Liver (tissue), 9 donors: ENCODE measurements around the gene ZNF597. TPM values are rescaled to one million over a fixed set of nuclear protein-coding genes. Genes with fewer than 3 reads are reported as not detected.

ENCODE experiments used
- DNase-seq: peaks from one replicate; pipeline ENCODE4 v3.0.0-alpha.2; 2017; ENCODE audit warnings: low spot score
- H3K27ac ChIP-seq, 2 donors: one replicate each; pipeline ENCODE4 v1.7.0; 2013; ENCODE audit warnings: inconsistent platforms in 2 of 2, low read length in 2 of 2, control low read depth in 1 of 2, low read depth in 1 of 2, mild to moderate bottlenecking in 1 of 2
- H3K27me3 ChIP-seq, 4 donors: one replicate each; pipeline versions ENCODE4 v1.6.1 to v1.7.0; 2013; ENCODE audit warnings: low read length in 3 of 4, inconsistent platforms in 1 of 4, mild to moderate bottlenecking in 1 of 4, moderate library complexity in 1 of 4; ENCODE audit not compliant: control insufficient read depth in 4 of 4, insufficient read depth in 4 of 4
- H3K36me3 ChIP-seq, 4 donors: one replicate each; pipeline versions ENCODE4 v1.6.1 to v1.7.0; 2013; ENCODE audit warnings: low read length in 3 of 4, mild to moderate bottlenecking in 3 of 4, low read depth in 1 of 4, moderate library complexity in 1 of 4; ENCODE audit not compliant: control insufficient read depth in 4 of 4, insufficient read depth in 3 of 4
- H3K4me1 ChIP-seq, 4 donors: one replicate each; pipeline versions ENCODE4 v1.6.1 to v1.7.0; 2013; ENCODE audit warnings: low read length in 3 of 4, mild to moderate bottlenecking in 3 of 4, moderate library complexity in 1 of 4; ENCODE audit not compliant: control insufficient read depth in 4 of 4, insufficient read depth in 4 of 4
- H3K4me3 ChIP-seq, 3 donors: one replicate each; pipeline versions ENCODE4 v1.6.1 to v1.7.0; 2013; ENCODE audit warnings: low read length in 3 of 3, control low read depth in 1 of 3, low read depth in 1 of 3, mild to moderate bottlenecking in 1 of 3
- H3K9ac ChIP-seq, 2 donors: one replicate each; pipeline ENCODE4 v1.7.0; 2013; ENCODE audit warnings: low read length in 2 of 2, mild to moderate bottlenecking in 2 of 2, moderate library complexity in 2 of 2, control low read depth in 1 of 2, low read depth in 1 of 2
- H3K9me3 ChIP-seq, 4 donors: one replicate each; pipeline versions ENCODE4 v1.6.1 to v1.7.0; 2013; ENCODE audit warnings: low read length in 3 of 4; ENCODE audit not compliant: control insufficient read depth in 4 of 4
- ATF3 ChIP-seq: IDR thresholded peaks from 2 replicates; pipeline ENCODE4 v1.6.1; 2016; ENCODE audit warnings: antibody characterized with exemption
- CTCF ChIP-seq: fragments of 150-350 bp; IDR thresholded peaks from 2 replicates; pipeline ENCODE4 v1.5.1; 2017; ENCODE audit warnings: improper control_type of control experiment, low read depth, low read length; ENCODE audit not compliant: missing input control
- EGR1 ChIP-seq, 2 donors: IDR thresholded peaks; 2 replicates each; pipeline ENCODE4 v1.6.1; 2016 to 2018; ENCODE audit warnings: antibody characterized with exemption in 2 of 2, low read depth in 2 of 2
- FOXA1 ChIP-seq: IDR thresholded peaks from 2 replicates; pipeline ENCODE4 v1.6.1; 2016; ENCODE audit warnings: antibody characterized with exemption
- FOXA2 ChIP-seq: IDR thresholded peaks from 2 replicates; pipeline ENCODE4 v1.6.1; 2016; ENCODE audit warnings: antibody characterized with exemption
- GABPA ChIP-seq, 2 donors: IDR thresholded peaks in 1 of 2; conservative IDR thresholded peaks in 1 of 2; 2 replicates each; pipeline ENCODE4 v1.6.1; 2016; ENCODE audit warnings: antibody characterized with exemption in 2 of 2, mild to moderate bottlenecking in 1 of 2, moderate library complexity in 1 of 2
- HNF4A ChIP-seq, 2 donors: conservative IDR thresholded peaks; 2 replicates each; pipeline ENCODE4 v1.6.1; 2016; ENCODE audit warnings: antibody characterized with exemption in 2 of 2, mild to moderate bottlenecking in 2 of 2
- HNF4G ChIP-seq: IDR thresholded peaks from 2 replicates; pipeline ENCODE4 v1.6.1; 2016; ENCODE audit warnings: antibody characterized with exemption
- JUND ChIP-seq, 2 donors: IDR thresholded peaks; 2 replicates each; pipeline ENCODE4 v1.6.1; 2016; ENCODE audit warnings: antibody characterized with exemption in 2 of 2
- MAX ChIP-seq: IDR thresholded peaks from 2 replicates; pipeline ENCODE4 v1.6.1; 2016; ENCODE audit warnings: antibody characterized with exemption
- NR2F2 ChIP-seq: IDR thresholded peaks from 2 replicates; pipeline ENCODE4 v1.6.1; 2016; ENCODE audit warnings: antibody characterized with exemption
- RAD21 ChIP-seq, 2 donors: IDR thresholded peaks; 2 replicates each; pipeline ENCODE4 v1.6.1; 2016; ENCODE audit warnings: antibody characterized with exemption in 2 of 2, mild to moderate bottlenecking in 2 of 2
- REST ChIP-seq: IDR thresholded peaks from 2 replicates; pipeline ENCODE4 v1.6.1; 2016; ENCODE audit warnings: antibody characterized with exemption, mild to moderate bottlenecking
- RXRA ChIP-seq, 2 donors: IDR thresholded peaks; 2 replicates each; pipeline ENCODE4 v1.6.1; 2017 to 2018; ENCODE audit warnings: antibody characterized with exemption in 2 of 2, mild to moderate bottlenecking in 1 of 2
- SP1 ChIP-seq: IDR thresholded peaks from 2 replicates; pipeline ENCODE4 v1.6.1; 2018; ENCODE audit warnings: antibody characterized with exemption, mild to moderate bottlenecking
- TAF1 ChIP-seq: conservative IDR thresholded peaks from 2 replicates; pipeline ENCODE4 v1.6.1; 2016; ENCODE audit warnings: antibody characterized with exemption, mild to moderate bottlenecking
- YY1 ChIP-seq: IDR thresholded peaks from 2 replicates; pipeline ENCODE4 v1.6.1; 2016; ENCODE audit warnings: antibody characterized with exemption, mild to moderate bottlenecking
- ZBTB33 ChIP-seq: IDR thresholded peaks from 2 replicates; pipeline ENCODE4 v1.6.1; 2016; ENCODE audit warnings: antibody characterized with exemption
- WGBS: extraction: QIAGEN DNeasy Blood & Tissue Kit; methylation state at CpG from one replicate; pipeline ENCODE4 v1.1.7; 2013; 5-methylcytosine and 5-hydroxymethylcytosine counted together
- polyA plus RNA-seq, 2 donors: library from polyadenylated mRNA; stranded (reverse) in 1 of 2; unstranded in 1 of 2; fragments of 200-250 nt in 1 of 2; fragments of >200 nt in 1 of 2; fragmentation: Nextera tagmentation in 1 of 2; extraction: Ambion mirVana in 1 of 2; gene quantifications; one replicate each; pipeline versions ENCODE4 v1.2.1 to v1.2.3, GENCODE V29; 2013 to 2015
- total RNA-seq, 2 donors: library from RNA; depleted of rRNA; stranded (reverse); fragments of >200 nt; gene quantifications; one replicate each; pipeline ENCODE4 v1.2.3, GENCODE V29; 2014
- donor health status: healthy.
- donor health status: healthy.
- donor health status: healthy.
- donor health status: healthy.
- donor health status: healthy.

The ZNF597 gene
- total and polyA plus RNA-seq, 4 donors = 0.53 to 1.7 (median 0.85) TPM

GRCh38 chr16:3458852-3459361, 15.6 kb upstream of the ZNF597 start:
- H3K4me1 ChIP-seq = peaks cover 9 to 44% (median 35%) of the 10 kb centered on the region in 4 donors

More at GRCh38 chr16:3458852-3459361, 15.6 kb upstream of the ZNF597 start:
- H3K36me3 ChIP-seq = no peaks in the 10 kb centered on the region
- H3K9ac ChIP-seq = peak overlapping the region; percentile 87 to 97
- H3K27ac ChIP-seq = peak overlapping the region; percentile 91 to 95
- H3K27me3 ChIP-seq = no peaks in the 10 kb centered on the region
- no peak for DNase-seq
- no peaks in the 10 kb centered on the region for H3K9me3 ChIP-seq
- H3K4me3 ChIP-seq = peak overlapping the region; percentile 85 to 99 (median 89)
- peak; percentile 17 to 38 for TF ChIP-seq JUND (IDR thresholded peaks at IDR 0.05)
- peak; percentile 63 for TF ChIP-seq HNF4G
- peak; percentile 81 to 86 for TF ChIP-seq HNF4A (conservative IDR thresholded peaks at IDR 0.05)
- peak in 1 of 2 donors; percentile 73 for TF ChIP-seq GABPA (IDR thresholded peaks at IDR 0.05 in 1 of 2, conservative IDR thresholded peaks at IDR 0.05 in 1 of 2)
- peak; percentile 48 to 57 for TF ChIP-seq RAD21 (IDR thresholded peaks at IDR 0.05)
- peak; percentile 30 for TF ChIP-seq FOXA2
- peak; percentile 73 for TF ChIP-seq MAX
- TF ChIP-seq YY1 = peak; percentile 81
- TF ChIP-seq NR2F2 = peak; percentile 45
- peak; percentile 91 for TF ChIP-seq ZBTB33
- TF ChIP-seq CTCF = no peak
- peak; percentile 85 for TF ChIP-seq SP1
- TF ChIP-seq FOXA1 = no peak
- TF ChIP-seq EGR1 (IDR thresholded peaks at IDR 0.05; ENCODE audit: low read depth in 2 of 2) = no peak
- TF ChIP-seq REST = peak; percentile 93
- no peak for TF ChIP-seq ATF3
- peak; percentile 97 for TF ChIP-seq TAF1
- peak; percentile 67 to 77 for TF ChIP-seq RXRA (IDR thresholded peaks at IDR 0.05)
- WGBS = 1% methylated on average over 10 of the region's 10 CpGs
